ENCODE measurements around the gene ADGRG7. TPM values are rescaled to one million over a fixed set of nuclear protein-coding genes. Genes with fewer than 3 reads are reported as not detected.
"Not testable (repeated sequence)": the region's sequence is repeated elsewhere in the genome, so short reads cannot be mapped to it uniquely, and the experiment has no call there.

Gene ADGRG7
- total RNA-seq, 1 donor from 2014 or later: not detected

GRCh38 chr3:100635273-100635701, 25.9 kb downstream of the ADGRG7 start:
- intact Hi-C loops (cut with DNase I): no loop called here
- ATAC-seq (no peak), DNase-seq (ENCODE audit: low spot score) (no peak)

- DNase-seq (ENCODE audit: low spot score) (no peak), ATAC-seq (no peak)
- intact Hi-C loops (cut with DNase I): no loop called here
Observed at GRCh38 chr3:100637197-100637631, 27.8 kb downstream of the ADGRG7 start.

GRCh38 chr3:100640633-100641032, 31.2 kb downstream of the ADGRG7 start:
- DNase-seq (ENCODE audit: low spot score) (no peak), ATAC-seq (no peak)
- intact Hi-C loops (cut with DNase I): no loop called here

GRCh38 chr3:100641471-100642032, 32.2 kb downstream of the ADGRG7 start:
- DNase-seq (ENCODE audit: low spot score): no peak
- intact Hi-C loops (cut with DNase I): no loop called here
- no peak for ATAC-seq

- ATAC-seq (no peak), DNase-seq (ENCODE audit: low spot score) (no peak)
- intact Hi-C loops (cut with DNase I): no loop called here
Observed at GRCh38 chr3:100645913-100646312, 36.5 kb downstream of the ADGRG7 start.

- ATAC-seq (no peak), DNase-seq (ENCODE audit: low spot score) (no peak)
- intact Hi-C loops (cut with DNase I): no loop called here
Observed at GRCh38 chr3:100647171-100647570, 37.8 kb downstream of the ADGRG7 start.

- intact Hi-C loops (cut with DNase I): no loop called here
- no peak for ATAC-seq
Observed at GRCh38 chr3:100647657-100648056, 38.3 kb downstream of the ADGRG7 start.

GRCh38 chr3:100650651-100651619, 41.5 kb downstream of the ADGRG7 start:
- DNase-seq (ENCODE audit: low spot score) (no peak), ATAC-seq (peak; percentile 87)
- intact Hi-C loops (cut with DNase I): no loop called here

More at GRCh38 chr3:100647657-100648056, 38.3 kb downstream of the ADGRG7 start:
- no peak for DNase-seq (ENCODE audit: low spot score)

GRCh38 chr3:100653604-100654294, 44.3 kb downstream of the ADGRG7 start:
- intact Hi-C loops (cut with DNase I): no loop called here
- ATAC-seq: no peak
- DNase-seq (ENCODE audit: low spot score): no peak

GRCh38 chr3:100656945-100657344, 47.5 kb downstream of the ADGRG7 start:
- ATAC-seq: no peak

GRCh38 chr3:100661294-100661693, 51.9 kb downstream of the ADGRG7 start:
- intact Hi-C loops (cut with DNase I); ATAC-seq; DNase-seq (ENCODE audit: low spot score): not testable (repeated sequence)

More at GRCh38 chr3:100656945-100657344, 47.5 kb downstream of the ADGRG7 start:
- DNase-seq (ENCODE audit: low spot score): no peak
- intact Hi-C loops (cut with DNase I): no loop called here

GRCh38 chr3:100662113-100662823, 52.9 kb downstream of the ADGRG7 start:
- DNase-seq (ENCODE audit: low spot score): no peak
- no peak for ATAC-seq
- intact Hi-C loops (cut with DNase I): no loop called here

GRCh38 chr3:100665230-100665629, 55.8 kb downstream of the ADGRG7 start:
- intact Hi-C loops (cut with DNase I): no loop called here
- ATAC-seq (no peak), DNase-seq (ENCODE audit: low spot score) (no peak)

GRCh38 chr3:100666699-100667098, 57.3 kb downstream of the ADGRG7 start:
- DNase-seq (ENCODE audit: low spot score); ATAC-seq; intact Hi-C loops (cut with DNase I): not testable (repeated sequence)

- ATAC-seq; DNase-seq (ENCODE audit: low spot score); intact Hi-C loops (cut with DNase I): not testable (repeated sequence)
Observed at GRCh38 chr3:100667316-100667715, 57.9 kb downstream of the ADGRG7 start.

- ATAC-seq; intact Hi-C loops (cut with DNase I); DNase-seq (ENCODE audit: low spot score): not testable (repeated sequence)
Observed at GRCh38 chr3:100670995-100671394, 61.6 kb downstream of the ADGRG7 start.

- intact Hi-C loops (cut with DNase I): no loop called here
- no peak for ATAC-seq
- no peak for DNase-seq (ENCODE audit: low spot score)
Observed at GRCh38 chr3:100681496-100681895, 72.1 kb downstream of the ADGRG7 start.

- DNase-seq (ENCODE audit: low spot score) (peak; percentile 55), ATAC-seq (peak; percentile 74)
Observed at GRCh38 chr3:100682056-100682853, 72.9 kb downstream of the ADGRG7 start.

More at GRCh38 chr3:100682056-100682853, 72.9 kb downstream of the ADGRG7 start:
- intact Hi-C loops (cut with DNase I): no loop called here
